Measurements from ENCODE around the gene FXYD7. TPM values are rescaled to one million over a fixed set of nuclear protein-coding genes. Genes with fewer than 3 reads are reported as not detected.

The FXYD7 gene, protein sequence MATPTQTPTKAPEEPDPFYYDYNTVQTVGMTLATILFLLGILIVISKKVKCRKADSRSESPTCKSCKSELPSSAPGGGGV
- total RNA-seq: 1 to 10 TPM in 1 of 4 donors, not detected in 3; 1.3 TPM

DNA sequence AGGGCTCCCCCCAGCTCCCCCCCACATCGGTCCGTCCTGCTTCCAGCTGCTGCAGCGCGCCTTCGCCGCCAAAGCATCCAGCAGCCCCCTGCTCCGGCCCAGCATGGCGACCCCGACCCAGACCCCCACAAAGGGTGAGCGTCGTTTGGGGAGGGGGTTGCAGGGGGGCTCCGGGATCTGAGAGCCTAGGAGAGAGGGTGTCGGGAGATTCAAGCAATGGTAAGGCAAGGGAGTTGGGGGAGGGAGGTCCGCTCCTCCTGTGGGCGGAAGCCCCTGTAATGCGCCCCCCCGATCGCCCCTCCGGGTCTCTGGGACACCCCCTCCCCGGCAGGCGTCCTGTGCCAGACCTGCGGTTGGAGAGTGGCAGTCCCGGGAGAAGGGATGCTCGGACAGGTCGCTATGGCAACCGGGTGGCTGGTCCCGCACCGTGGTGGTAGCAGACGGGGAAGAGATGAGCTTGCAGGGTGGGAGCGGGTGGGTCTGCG lies at the start of gene FXYD7:
FXYD7 (plus strand) TSS at position 25 of the 485 bp plus-strand sequence; CDS start at position 104, 79 bp downstream.
- DNase-seq (ENCODE audit: low spot score in 2 of 2): no peak
- no peak for TF ChIP-seq POLR2A (IDR thresholded peaks at IDR 0.05)
- TF ChIP-seq, protein P1, sequence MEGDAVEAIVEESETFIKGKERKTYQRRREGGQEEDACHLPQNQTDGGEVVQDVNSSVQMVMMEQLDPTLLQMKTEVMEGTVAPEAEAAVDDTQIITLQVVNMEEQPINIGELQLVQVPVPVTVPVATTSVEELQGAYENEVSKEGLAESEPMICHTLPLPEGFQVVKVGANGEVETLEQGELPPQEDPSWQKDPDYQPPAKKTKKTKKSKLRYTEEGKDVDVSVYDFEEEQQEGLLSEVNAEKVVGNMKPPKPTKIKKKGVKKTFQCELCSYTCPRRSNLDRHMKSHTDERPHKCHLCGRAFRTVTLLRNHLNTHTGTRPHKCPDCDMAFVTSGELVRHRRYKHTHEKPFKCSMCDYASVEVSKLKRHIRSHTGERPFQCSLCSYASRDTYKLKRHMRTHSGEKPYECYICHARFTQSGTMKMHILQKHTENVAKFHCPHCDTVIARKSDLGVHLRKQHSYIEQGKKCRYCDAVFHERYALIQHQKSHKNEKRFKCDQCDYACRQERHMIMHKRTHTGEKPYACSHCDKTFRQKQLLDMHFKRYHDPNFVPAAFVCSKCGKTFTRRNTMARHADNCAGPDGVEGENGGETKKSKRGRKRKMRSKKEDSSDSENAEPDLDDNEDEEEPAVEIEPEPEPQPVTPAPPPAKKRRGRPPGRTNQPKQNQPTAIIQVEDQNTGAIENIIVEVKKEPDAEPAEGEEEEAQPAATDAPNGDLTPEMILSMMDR (IDR thresholded peaks at IDR 0.05): no peak
- H3K4me3 ChIP-seq (ENCODE audit: low read depth, poor library complexity, severe bottlenecking): no peak within 1 kb of the TSS
- WGBS, 2 donors: 21 to 28% methylated on average over 22 to 28 of the region's 31 CpGs
- intact Hi-C loops (cut with DNase I; ENCODE audit: low total_unique reads): loop anchor here (10.0 kb wide), 1 partner anchor 122 kb away; the partner anchor contains the start of gene USF2

DNA sequence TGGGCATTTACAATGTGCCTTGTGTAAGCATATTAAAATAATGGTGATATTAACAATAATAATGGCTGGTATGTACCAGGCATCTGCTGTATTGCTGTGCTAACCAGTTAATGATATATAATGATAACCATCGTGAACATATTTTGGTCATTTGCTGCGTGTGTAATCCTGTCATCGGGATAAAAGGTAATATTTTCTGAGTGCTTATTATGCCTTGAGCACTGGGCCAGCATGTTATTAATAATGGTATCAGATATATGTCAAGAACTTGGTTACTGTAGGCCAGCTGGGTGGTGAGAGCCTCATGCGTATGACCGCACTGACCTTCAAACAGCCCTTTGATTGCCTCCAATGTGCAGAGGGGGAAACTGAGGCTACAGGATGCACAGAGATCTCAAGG lies 49.6 kb upstream of the FXYD7 start:
- no peak for DNase-seq (ENCODE audit: low spot score in 2 of 2)
- 67 to 69% methylated on average over 5 of the region's 5 CpGs for WGBS, 2 donors
- TF ChIP-seq POLR2A (IDR thresholded peaks at IDR 0.05): no peak
- TF ChIP-seq, protein P1 (IDR thresholded peaks at IDR 0.05): no peak
- intact Hi-C loops (cut with DNase I; ENCODE audit: low total_unique reads): no loop called here
- no peak overlapping the region for H3K4me3 ChIP-seq (ENCODE audit: low read depth, poor library complexity, severe bottlenecking)

DNA sequence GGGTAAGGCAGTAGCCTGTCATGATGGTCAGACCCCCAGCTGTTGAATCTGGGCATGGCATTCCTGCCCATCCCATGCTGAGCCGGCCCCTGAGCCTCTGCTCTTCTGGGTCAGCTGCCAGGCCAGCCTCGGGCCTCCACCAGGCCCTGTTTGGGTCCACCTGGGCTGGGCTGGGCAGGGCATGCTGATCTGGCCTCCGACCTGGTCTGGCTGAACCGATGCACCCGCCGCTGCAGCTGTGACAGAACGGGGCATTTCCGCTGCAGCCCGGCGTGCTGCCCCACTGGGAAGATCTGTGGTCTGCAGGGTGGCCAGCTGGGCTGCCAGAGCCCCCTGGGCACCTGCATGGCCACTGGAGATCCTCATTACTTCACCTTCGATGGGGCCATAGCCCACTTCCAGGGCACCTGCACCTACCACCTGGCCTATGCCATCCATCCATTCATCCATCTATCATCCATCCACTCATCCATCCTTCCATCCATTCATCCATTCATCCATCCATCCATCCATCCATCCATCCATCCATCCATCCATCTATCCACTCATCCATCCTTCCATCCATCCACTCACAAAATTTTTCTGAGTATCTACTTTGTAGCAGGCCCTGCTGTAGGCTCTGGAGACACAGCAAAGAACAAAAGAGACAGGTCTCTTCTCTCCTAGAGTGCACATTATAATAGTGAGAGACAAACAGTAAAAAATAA lies 49.0 kb upstream of the FXYD7 start:
- TF ChIP-seq POLR2A (IDR thresholded peaks at IDR 0.05): no peak
- TF ChIP-seq, protein P1 (IDR thresholded peaks at IDR 0.05): no peak
- no peak overlapping the region for H3K4me3 ChIP-seq (ENCODE audit: low read depth, poor library complexity, severe bottlenecking)
- intact Hi-C loops (cut with DNase I; ENCODE audit: low total_unique reads): no loop called here
- no peak for DNase-seq (ENCODE audit: low spot score in 2 of 2)
- 83 to 85% methylated on average over 9 to 11 of the region's 11 CpGs for WGBS, 2 donors

DNA sequence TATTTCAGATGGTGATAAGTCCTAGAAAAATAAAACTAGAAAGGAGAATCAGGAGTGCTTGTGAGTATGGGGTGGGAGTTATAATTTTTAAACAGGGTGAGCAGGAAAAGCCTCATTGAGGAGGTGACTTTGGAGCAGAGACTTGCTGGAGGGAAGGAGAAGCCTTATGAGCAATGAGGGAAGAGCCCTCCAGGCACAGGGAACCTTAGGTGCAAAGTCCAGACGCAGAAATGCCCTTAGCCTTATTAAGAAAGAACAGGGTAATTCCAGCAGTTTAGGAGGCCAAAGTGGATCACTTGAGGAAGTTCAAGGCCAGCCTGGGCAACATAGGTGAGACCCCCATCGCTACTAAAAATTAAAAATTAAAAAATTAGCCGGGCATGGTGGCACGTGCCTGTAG lies 48.4 kb upstream of the FXYD7 start:
- whole genome bisulfite sequencing, 2 donors: 81 to 84% methylated on average over 4 of the region's 4 CpGs
- H3K4me3 ChIP-seq (ENCODE audit: low read depth, poor library complexity, severe bottlenecking): no peak overlapping the region
- no peak for DNase-seq (ENCODE audit: low spot score in 2 of 2)
- intact Hi-C loops (cut with DNase I; ENCODE audit: low total_unique reads): no loop called here
- TF ChIP-seq POLR2A (IDR thresholded peaks at IDR 0.05): no peak
- TF ChIP-seq, protein P1 (IDR thresholded peaks at IDR 0.05): no peak

DNA sequence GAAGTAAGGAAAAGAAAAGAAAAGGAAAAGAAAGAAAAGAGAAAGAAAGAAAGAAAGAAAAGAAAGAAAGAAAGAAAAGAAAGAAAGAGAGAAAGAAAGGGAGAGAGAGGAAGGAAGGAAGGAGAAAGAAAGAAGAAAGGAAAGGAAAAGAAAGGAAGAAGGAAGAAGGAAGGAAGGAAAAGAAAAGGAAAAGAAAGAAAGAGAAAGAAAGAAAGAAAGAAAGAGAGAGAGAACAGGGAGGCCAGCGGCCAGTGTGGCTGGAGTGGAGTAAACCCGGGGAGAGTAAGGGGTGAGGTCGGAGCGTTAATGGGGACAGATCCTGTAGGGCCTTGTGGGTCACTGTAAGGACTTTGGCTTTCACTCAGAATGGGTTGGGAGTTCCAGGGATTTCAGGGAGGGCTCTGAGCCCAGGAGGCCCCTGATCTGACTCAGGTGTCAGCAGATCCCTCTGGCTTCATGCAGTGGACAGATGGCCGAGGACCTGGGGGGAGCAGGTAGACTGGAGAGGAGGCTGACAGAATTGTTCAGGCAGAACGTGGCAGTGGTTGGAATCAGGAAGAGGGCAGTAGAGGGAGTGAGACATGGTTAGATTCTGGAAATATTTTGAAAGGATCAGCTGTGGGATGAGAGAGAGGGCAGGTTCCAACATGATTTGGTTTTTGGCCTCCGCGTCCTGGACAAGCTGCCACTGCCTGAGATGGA lies 47.2 kb upstream of the FXYD7 start:
- intact Hi-C loops (cut with DNase I; ENCODE audit: low total_unique reads): no loop called here
- H3K4me3 ChIP-seq (ENCODE audit: low read depth, poor library complexity, severe bottlenecking): no peak overlapping the region
- DNase-seq (ENCODE audit: low spot score in 2 of 2): no peak
- WGBS, 2 donors: 51 to 58% methylated on average over 8 of the region's 8 CpGs
- TF ChIP-seq, protein P1 (IDR thresholded peaks at IDR 0.05): no peak
- no peak for TF ChIP-seq POLR2A (IDR thresholded peaks at IDR 0.05)

All from lower leg skin (tissue), 4 donors.